ENCODE measurements around the gene KCNJ4. TPM values are rescaled to one million over a fixed set of nuclear protein-coding genes. Genes with fewer than 3 reads are reported as not detected.

Gene KCNJ4
- total RNA-seq, 4 donors from 2014 or later: not detected

GRCh38 chr22:38456841-38457699, 2.1 kb upstream of the KCNJ4 start:
- Histone ChIP-seq H3K9me3 (no peaks in the 10 kb centered on the region), H3K27me3 (peaks cover 95% of the 10 kb centered on the region), H3K36me3 (no peaks in the 10 kb centered on the region), H3K27ac (no peak overlapping the region), H3K4me1 (peaks cover 0 to 23% (median 18%) of the 10 kb centered on the region in 4 donors), H3K4me3 (no peak overlapping the region)
- intact Hi-C loops (cut with DNase I; ENCODE audit: low total_unique reads): no loop called here
- 74% methylated on average over 14 of the region's 14 CpGs; no CpG with 5 or more reads in 1 of the 2 donors for WGBS, 2 donors (ENCODE audit: low coverage in 1 of 2)
- TF ChIP-seq POLR2AphosphoS5 (IDR thresholded peaks at IDR 0.05) (no peak), EP300 (IDR thresholded peaks at IDR 0.05; ENCODE audit: low read depth) (no peak), POLR2A (IDR thresholded peaks at IDR 0.05) (no peak)
- TF ChIP-seq, protein P1, sequence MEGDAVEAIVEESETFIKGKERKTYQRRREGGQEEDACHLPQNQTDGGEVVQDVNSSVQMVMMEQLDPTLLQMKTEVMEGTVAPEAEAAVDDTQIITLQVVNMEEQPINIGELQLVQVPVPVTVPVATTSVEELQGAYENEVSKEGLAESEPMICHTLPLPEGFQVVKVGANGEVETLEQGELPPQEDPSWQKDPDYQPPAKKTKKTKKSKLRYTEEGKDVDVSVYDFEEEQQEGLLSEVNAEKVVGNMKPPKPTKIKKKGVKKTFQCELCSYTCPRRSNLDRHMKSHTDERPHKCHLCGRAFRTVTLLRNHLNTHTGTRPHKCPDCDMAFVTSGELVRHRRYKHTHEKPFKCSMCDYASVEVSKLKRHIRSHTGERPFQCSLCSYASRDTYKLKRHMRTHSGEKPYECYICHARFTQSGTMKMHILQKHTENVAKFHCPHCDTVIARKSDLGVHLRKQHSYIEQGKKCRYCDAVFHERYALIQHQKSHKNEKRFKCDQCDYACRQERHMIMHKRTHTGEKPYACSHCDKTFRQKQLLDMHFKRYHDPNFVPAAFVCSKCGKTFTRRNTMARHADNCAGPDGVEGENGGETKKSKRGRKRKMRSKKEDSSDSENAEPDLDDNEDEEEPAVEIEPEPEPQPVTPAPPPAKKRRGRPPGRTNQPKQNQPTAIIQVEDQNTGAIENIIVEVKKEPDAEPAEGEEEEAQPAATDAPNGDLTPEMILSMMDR (IDR thresholded peaks at IDR 0.05): no peak
- in situ Hi-C loops (cut with MboI; ENCODE audit: low pct_ligation_motif_present in 1 of 4, low pct_unique_long_range_greater_than_20kb in 1 of 4, low sequenced_read_pairs in 3 of 4): no loop called here
- no peak for DNase-seq

DNA sequence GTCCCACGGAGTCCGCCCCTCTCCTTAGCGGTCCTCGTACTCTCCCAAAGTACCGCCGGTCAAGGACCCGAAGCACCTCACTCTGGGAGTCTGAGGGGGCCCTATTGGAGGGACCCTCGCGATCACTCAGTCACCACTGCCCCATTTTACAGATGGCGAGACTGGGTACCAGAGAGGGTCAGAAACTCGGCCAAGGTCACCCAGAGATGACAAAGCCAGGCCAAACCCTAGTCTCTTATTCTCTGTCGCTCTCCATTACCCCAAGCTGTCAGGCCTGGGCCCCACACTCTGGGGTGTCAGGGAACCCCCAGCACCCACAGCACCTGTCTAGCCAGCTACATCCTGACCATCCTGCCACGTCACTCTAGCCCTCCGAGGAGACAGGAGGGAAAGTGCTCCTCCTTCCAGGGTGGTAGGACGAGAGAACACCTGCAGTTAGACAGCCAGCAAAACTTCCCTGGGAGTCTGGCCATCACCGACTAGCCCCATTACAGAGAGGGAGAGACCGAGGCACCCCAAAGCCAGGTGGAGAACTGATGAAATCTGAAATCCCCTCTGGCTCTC, 1.4 kb upstream of the KCNJ4 start:
- no peak overlapping the region for H3K27ac ChIP-seq
- no peaks in the 10 kb centered on the region for H3K36me3 ChIP-seq
- intact Hi-C loops (cut with DNase I; ENCODE audit: low total_unique reads) (no loop called here), in situ Hi-C loops (cut with MboI; ENCODE audit: low pct_ligation_motif_present in 1 of 4, low pct_unique_long_range_greater_than_20kb in 1 of 4, low sequenced_read_pairs in 3 of 4) (no loop called here)
- H3K9me3 ChIP-seq: no peaks in the 10 kb centered on the region
- TF ChIP-seq POLR2AphosphoS5 (IDR thresholded peaks at IDR 0.05) (no peak), EP300 (IDR thresholded peaks at IDR 0.05; ENCODE audit: low read depth) (no peak), POLR2A (IDR thresholded peaks at IDR 0.05) (no peak)
- TF ChIP-seq, protein P1 (IDR thresholded peaks at IDR 0.05): no peak
- DNase-seq: no peak
- peaks cover 0 to 16% (median 14%) of the 10 kb centered on the region in 4 donors for H3K4me1 ChIP-seq
- peaks cover 95% of the 10 kb centered on the region for H3K27me3 ChIP-seq
- WGBS, 2 donors (ENCODE audit: low coverage in 1 of 2): 43 to 64% methylated on average over 4 to 17 of the region's 17 CpGs
- no peak overlapping the region for H3K4me3 ChIP-seq

DNA sequence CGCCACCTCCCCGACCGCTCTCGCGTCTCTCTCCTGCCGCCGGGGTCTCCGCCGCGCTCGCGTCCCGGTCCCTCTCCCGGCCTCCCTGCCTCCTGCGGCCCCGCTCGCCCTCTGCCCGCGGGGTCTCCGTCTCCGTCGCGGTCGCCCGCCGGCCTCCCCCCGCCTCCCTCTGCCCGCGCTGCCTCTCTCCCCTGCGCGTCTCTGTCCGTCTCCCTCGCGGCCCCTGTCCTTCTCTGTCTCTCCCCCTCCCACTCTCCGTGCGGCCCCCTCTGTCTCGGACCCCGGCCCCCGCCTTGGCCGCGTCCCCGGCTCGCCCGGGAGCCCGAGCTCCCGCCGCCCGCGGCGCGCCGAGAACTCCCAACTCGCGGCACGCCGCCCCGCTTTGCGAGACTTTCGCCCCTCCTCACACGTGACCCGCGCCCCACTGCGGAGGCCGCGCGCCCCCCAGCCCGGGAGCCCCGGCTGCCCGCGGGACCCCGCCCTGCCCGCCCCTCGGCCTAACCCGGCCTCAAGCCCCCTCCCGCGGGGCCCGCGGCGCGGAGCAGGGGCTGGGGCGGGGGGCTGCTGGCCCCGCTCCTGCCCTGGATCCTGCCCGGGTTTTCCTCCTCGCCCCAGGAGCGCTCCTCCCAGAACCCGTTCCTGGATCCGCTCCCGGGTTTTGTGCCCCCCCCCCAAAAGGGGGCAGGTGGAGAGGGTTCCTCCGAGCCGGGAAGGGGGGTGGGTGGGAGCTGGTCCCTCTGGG, 702 bp upstream of the KCNJ4 start:
- no peak for DNase-seq
- no peak for TF ChIP-seq EP300 (IDR thresholded peaks at IDR 0.05; ENCODE audit: low read depth)
- peak overlapping the region in 3 of 4 donors; percentile 30 to 50 (median 30) for H3K4me3 ChIP-seq
- H3K27ac ChIP-seq: no peak overlapping the region
- H3K4me1 ChIP-seq: peaks cover 0 to 15% (median 12%) of the 10 kb centered on the region in 4 donors
- intact Hi-C loops (cut with DNase I; ENCODE audit: low total_unique reads): no loop called here
- WGBS, 2 donors (ENCODE audit: low coverage in 1 of 2): 2% methylated on average over 47 of the region's 90 CpGs; no CpG with 5 or more reads in 1 of the 2 donors
- peaks cover 95% of the 10 kb centered on the region for H3K27me3 ChIP-seq
- no peaks in the 10 kb centered on the region for H3K36me3 ChIP-seq
- in situ Hi-C loops (cut with MboI; ENCODE audit: low pct_ligation_motif_present in 1 of 4, low pct_unique_long_range_greater_than_20kb in 1 of 4, low sequenced_read_pairs in 3 of 4): no loop called here
- H3K9me3 ChIP-seq: no peaks in the 10 kb centered on the region

GRCh38 chr22:38454353-38455075, 485 bp downstream of the KCNJ4 start:
- intact Hi-C loops (cut with DNase I; ENCODE audit: low total_unique reads): no loop called here
- in situ Hi-C loops (cut with MboI; ENCODE audit: low pct_ligation_motif_present in 1 of 4, low pct_unique_long_range_greater_than_20kb in 1 of 4, low sequenced_read_pairs in 3 of 4): no loop called here
- WGBS, 2 donors (ENCODE audit: low coverage in 1 of 2): 5 to 40% methylated on average over 1 to 38 of the region's 67 CpGs
- no peak for DNase-seq
- H3K4me1 ChIP-seq: peaks cover 0 to 15% (median 12%) of the 10 kb centered on the region in 4 donors
- TF ChIP-seq, protein P1 (IDR thresholded peaks at IDR 0.05): no peak
- no peak for TF ChIP-seq POLR2AphosphoS5 (IDR thresholded peaks at IDR 0.05)
- TF ChIP-seq POLR2A (IDR thresholded peaks at IDR 0.05): no peak
- TF ChIP-seq EP300 (IDR thresholded peaks at IDR 0.05; ENCODE audit: low read depth): no peak
- H3K36me3 ChIP-seq: no peaks in the 10 kb centered on the region
- H3K27ac ChIP-seq: no peak overlapping the region
- no peaks in the 10 kb centered on the region for H3K9me3 ChIP-seq
- H3K27me3 ChIP-seq: peaks cover 96% of the 10 kb centered on the region
- peak overlapping the region in 3 of 4 donors; percentile 25 to 57 (median 30) for H3K4me3 ChIP-seq
